H1 (cell line): ENCODE measurements around the gene OR2AG1. TPM values are rescaled to one million over a fixed set of nuclear protein-coding genes. Genes with fewer than 3 reads are reported as not detected.

Experiments
- CTCF ChIA-PET: fragments of 300-600 bp; sonication (Branson Sonifier 250); formaldehyde crosslinking; loops from one replicate; lab custom pipeline; 2021; ENCODE audit not compliant: partially characterized antibody; lab: Charles Lee
- POLR2A ChIA-PET: fragments of 300-600 bp; sonication (Branson Sonifier 250); formaldehyde crosslinking; loops from one replicate; lab custom pipeline; 2021; ENCODE audit warnings: inconsistent platforms; ENCODE audit not compliant: partially characterized antibody; lab: Charles Lee
- DNase-seq, 2 experiments: peaks; one replicate each; pipeline versions ENCODE4 v3.0.0 to v3.0.0-alpha.2; 2010 to 2022; ENCODE audit warnings: low spot score in 2 of 2, low read depth in 1 of 2, mixed read lengths in 1 of 2
- FAIRE-seq: peaks from 2 replicates; lab custom pipeline; 2011; peaks lifted over from hg19 to GRCh38; lab: Jason Lieb, UNC
- H2AFZ ChIP-seq: 2 replicates; pipeline ENCODE4 v1.8.1; 2012; ENCODE audit warnings: low read length, inconsistent platforms
- H2AK5ac ChIP-seq: 2 replicates; pipeline ENCODE4 v1.6.1; 2013; ENCODE audit warnings: low read depth, low read length
- H2BK120ac ChIP-seq: replicated peaks from 2 replicates; pipeline ENCODE3; 2013; ENCODE audit warnings: low read depth, low read length, inconsistent platforms
- H2BK12ac ChIP-seq: 2 replicates; pipeline ENCODE4 v1.6.1; 2013; ENCODE audit warnings: low read depth, low read length
- H2BK15ac ChIP-seq: 2 replicates; pipeline ENCODE4 v1.6.1; 2013; ENCODE audit warnings: low read length
- H2BK20ac ChIP-seq: 2 replicates; pipeline ENCODE4 v1.6.1; 2013; ENCODE audit warnings: low read length
- H2BK5ac ChIP-seq: 2 replicates; pipeline ENCODE4 v1.6.1; 2013; ENCODE audit warnings: low read depth, low read length
- H3K14ac ChIP-seq: 2 replicates; pipeline ENCODE4 v1.6.1; 2013; ENCODE audit warnings: inconsistent platforms; ENCODE audit not compliant: insufficient read length
- H3K18ac ChIP-seq: 2 replicates; pipeline ENCODE4 v1.6.1; 2013; ENCODE audit warnings: low read length; ENCODE audit errors: extremely low read depth
- H3K23ac ChIP-seq: 2 replicates; pipeline ENCODE4 v1.6.1; 2013; ENCODE audit warnings: inconsistent platforms; ENCODE audit not compliant: insufficient read length
- H3K23me2 ChIP-seq: 2 replicates; pipeline ENCODE4 v1.6.1; 2013; ENCODE audit warnings: low read depth, low read length
- H3K27ac ChIP-seq: 2 replicates; pipeline ENCODE4 v1.6.1; 2011; ENCODE audit warnings: low read depth, low read length, inconsistent platforms
- H3K27me3 ChIP-seq, 4 experiments: replicated peaks in 1 of 4; 1 replicate in 1 of 4; 2 replicates in 3 of 4; pipeline versions ENCODE4 v1.6.1 to v1.8.1; 2011 to 2013; ENCODE audit warnings: low read length in 3 of 4, mild to moderate bottlenecking in 3 of 4, inconsistent platforms in 2 of 4, mixed read lengths in 2 of 4, moderate library complexity in 1 of 4; ENCODE audit not compliant: control insufficient read depth in 3 of 4, insufficient read depth in 3 of 4; ENCODE audit errors: extremely low read depth in 1 of 4
- H3K36me3 ChIP-seq, 4 experiments: 2 replicates each; pipeline versions ENCODE4 v1.6.1 to v1.8.1; 2011 to 2013; ENCODE audit warnings: mild to moderate bottlenecking in 4 of 4, low read length in 3 of 4, moderate library complexity in 2 of 4, control low read depth in 1 of 4, inconsistent platforms in 1 of 4; ENCODE audit not compliant: insufficient read depth in 4 of 4, control insufficient read depth in 2 of 4
- H3K4ac ChIP-seq: replicated peaks from 2 replicates; pipeline ENCODE3; 2013; ENCODE audit warnings: low read length, low read depth, mixed read lengths, inconsistent platforms; ENCODE audit not compliant: insufficient read length
- H3K4me1 ChIP-seq, 4 experiments: replicated peaks in 1 of 4; 1 replicate in 1 of 4; 2 replicates in 3 of 4; pipeline versions ENCODE4 v1.6.1 to v1.8.1; 2011 to 2013; ENCODE audit warnings: low read length in 3 of 4, inconsistent platforms in 2 of 4, mixed read lengths in 1 of 4; ENCODE audit not compliant: insufficient read depth in 4 of 4, control insufficient read depth in 3 of 4
- H3K4me2 ChIP-seq, 2 experiments: 2 replicates each; pipeline versions ENCODE4 v1.6.1 to v1.8.1; 2011 to 2013; ENCODE audit warnings: low read depth in 2 of 2, low read length in 2 of 2, control low read depth in 1 of 2, inconsistent platforms in 1 of 2, mild to moderate bottlenecking in 1 of 2; ENCODE audit not compliant: insufficient read depth in 1 of 2
- H3K4me3 ChIP-seq, 4 experiments: fragments of 200-600, 300-600 bp in 1 of 4; sonication (generic), shearing (Covaris generic), sonication (Bioruptor Twin) in 1 of 4; 2 replicates each; pipeline versions ENCODE4 v1.5.1 to v1.8.1; 2011 to 2016; ENCODE audit warnings: low read length in 4 of 4, low read depth in 3 of 4, control low read depth in 2 of 4, inconsistent platforms in 2 of 4, mild to moderate bottlenecking in 2 of 4, mixed read lengths in 1 of 4, moderate library complexity in 1 of 4; ENCODE audit not compliant: insufficient read depth in 2 of 4; ENCODE audit errors: extremely low read depth in 1 of 4
- H3K56ac ChIP-seq: replicated peaks from 2 replicates; pipeline ENCODE3; 2013; ENCODE audit warnings: low read depth, mild to moderate bottlenecking, mixed read lengths, low read length, inconsistent platforms; ENCODE audit not compliant: insufficient read length
- H3K79me1 ChIP-seq: 2 replicates; pipeline ENCODE4 v1.6.1; 2013; ENCODE audit warnings: low read depth, low read length, control low read depth
- H3K79me2 ChIP-seq, 2 experiments: 2 replicates each; pipeline versions ENCODE4 v1.6.1 to v1.8.1; 2012 to 2013; ENCODE audit warnings: low read length in 2 of 2, mild to moderate bottlenecking in 2 of 2, inconsistent platforms in 1 of 2; ENCODE audit not compliant: insufficient read depth in 2 of 2, control insufficient read depth in 1 of 2
- H3K9ac ChIP-seq, 4 experiments: replicated peaks in 1 of 4; 1 replicate in 1 of 4; 2 replicates in 3 of 4; pipeline versions ENCODE4 v1.6.1 to v1.8.1; 2011 to 2013; ENCODE audit warnings: low read depth in 3 of 4, low read length in 3 of 4, control low read depth in 2 of 4, mild to moderate bottlenecking in 2 of 4, moderate library complexity in 2 of 4, inconsistent platforms in 1 of 4; ENCODE audit errors: extremely low read depth in 1 of 4
- H3K9me3 ChIP-seq, 2 experiments: 2 replicates each; pipeline versions ENCODE4 v1.6.1 to v1.8.1; 2012 to 2013; ENCODE audit warnings: mild to moderate bottlenecking in 2 of 2, moderate library complexity in 2 of 2, control low read depth in 1 of 2, inconsistent platforms in 1 of 2, low read depth in 1 of 2, low read length in 1 of 2, mixed read lengths in 1 of 2; ENCODE audit not compliant: insufficient read depth in 2 of 2
- H4K20me1 ChIP-seq, 2 experiments: replicated peaks in 1 of 2; 2 replicates each; pipeline versions ENCODE3 to v1.8.1; 2011 to 2013; ENCODE audit warnings: inconsistent platforms in 2 of 2, low read length in 2 of 2, mild to moderate bottlenecking in 1 of 2; ENCODE audit not compliant: insufficient read depth in 2 of 2, control insufficient read depth in 1 of 2
- H4K5ac ChIP-seq: 2 replicates; pipeline ENCODE4 v1.6.1; 2013; ENCODE audit warnings: low read length, low read depth, mixed read lengths, inconsistent platforms; ENCODE audit not compliant: insufficient read length
- H4K8ac ChIP-seq: 2 replicates; pipeline ENCODE4 v1.8.0; 2013; ENCODE audit warnings: mild to moderate bottlenecking, moderate library complexity, low read length, inconsistent platforms; ENCODE audit not compliant: insufficient read depth; ENCODE audit errors: extremely low read depth
- H4K91ac ChIP-seq: replicated peaks from 2 replicates; pipeline ENCODE3; 2013; ENCODE audit warnings: low read length, mixed read lengths, inconsistent platforms; ENCODE audit not compliant: insufficient read length
- HDAC6 ChIP-seq: IDR thresholded peaks from one replicate; pipeline ENCODE4 v1.7.1; 2012; ENCODE audit warnings: low read depth, mild to moderate bottlenecking, inconsistent platforms, low read length, moderate library complexity
- TAF7 ChIP-seq: optimal IDR thresholded peaks from 2 replicates; pipeline ENCODE3; 2011; ENCODE audit warnings: low read depth, mild to moderate bottlenecking, inconsistent platforms, low read length, moderate library complexity, borderline replicate concordance
- WGBS, 2 experiments: shearing (Covaris generic) in 1 of 2; methylation state at CpG; one replicate each; pipeline versions ENCODE4 v1.1.6 to v1.1.7; 2013 to 2015; ENCODE audit warnings: low lambda C conversion rate in 2 of 2, mixed read lengths in 2 of 2, inconsistent platforms in 1 of 2, low coverage in 1 of 2, missing lambda C conversion rate in 1 of 2; ENCODE audit not compliant: insufficient replicate concordance in 2 of 2, insufficient coverage in 1 of 2, insufficient read length in 1 of 2; ENCODE audit errors: extremely low coverage in 1 of 2, missing lambda C conversion rate in 1 of 2; 5-methylcytosine and 5-hydroxymethylcytosine counted together
- polyA plus RNA-seq, 7 experiments: library from polyadenylated mRNA; depleted of rRNA in 3 of 7; stranded (reverse) in 5 of 7; unstranded in 2 of 7; fragments of >200 nt in 5 of 7; fragments of 200-250 nt in 2 of 7; gene quantifications; 1 replicate in 5 of 7; 2 replicates in 1 of 7; 4 replicates in 1 of 7; pipeline versions ENCODE4 v1.2.1 to v1.2.3, GENCODE V29; 2011 to 2013; ENCODE audit warnings: missing spikeins in 2 of 7, mixed read lengths in 2 of 7
- total RNA-seq: library from RNA; stranded (reverse); fragmentation: NEBNext Ultra II Directional; extraction: Animal tissue kit (Norgen Biotek cat#: 25700); gene quantifications from 2 replicates; pipeline ENCODE4 v1.2.1, GENCODE V29; 2021

Gene OR2AG1
- total and polyA plus RNA-seq, 2 of the 8 experiments (the other 6 are each of a cell fraction or from before 2014, with no cell fraction given): not detected

GRCh38 chr11:6733326-6734275, 49.2 kb upstream of the OR2AG1 start:
- no peak overlapping the region for H2BK20ac ChIP-seq
- H3K4me1 ChIP-seq: no peaks in the 10 kb centered on the region
- no peak overlapping the region for H3K4me3 ChIP-seq
- H3K27ac ChIP-seq: no peak overlapping the region
- H3K9ac ChIP-seq: no peak overlapping the region
- no peaks in the 10 kb centered on the region for H3K27me3 ChIP-seq
- H3K56ac ChIP-seq: no peak overlapping the region
- no peak for DNase-seq
- TF ChIP-seq TAF7 (no peak), HDAC6 (no peak)
- TF ChIP-seq, all 59 proteins: peak for 0
- no peak overlapping the region for H2AFZ ChIP-seq
- WGBS, 2 experiments: 83% methylated on average over 3 of the region's 3 CpGs; no CpG with 5 or more reads in 1 of the 2 experiments
- H3K36me3 ChIP-seq: no peaks in the 10 kb centered on the region
- no peak overlapping the region for H2BK15ac ChIP-seq
- no peaks in the 10 kb centered on the region for H4K20me1 ChIP-seq
- H3K14ac ChIP-seq: no peak overlapping the region
- H2BK12ac ChIP-seq: no peak overlapping the region
- ChIA-PET POLR2A (no interaction called here), CTCF (interaction anchor here (0.8 to 7.8 kb wide), 3 partner anchors 22 to 29 kb away, joined by 3 to 110 read pairs (median 3); no protein-coding TSS in a partner anchor)
- no peak overlapping the region for H3K4me2 ChIP-seq
- no peak overlapping the region for H2BK5ac ChIP-seq
- no peak overlapping the region for H4K5ac ChIP-seq
- H2AK5ac ChIP-seq: no peak overlapping the region
- no peak overlapping the region for H3K4ac ChIP-seq
- no peak overlapping the region for H2BK120ac ChIP-seq
- no peaks in the 10 kb centered on the region for H3K79me1 ChIP-seq
- no peak overlapping the region for H4K8ac ChIP-seq
- H3K23ac ChIP-seq: no peak overlapping the region
- no peaks in the 10 kb centered on the region for H3K79me2 ChIP-seq
- no peaks in the 10 kb centered on the region for H3K23me2 ChIP-seq
- 0 out of 4 replicates have a peak, but pooled peaks cover 0 to 3% of the 10 kb centered on the region in 2 experiments for H3K9me3 ChIP-seq
- H4K91ac ChIP-seq: no peak overlapping the region
- H3K18ac ChIP-seq: no peak overlapping the region
- no peak for FAIRE-seq
